ENCODE data around the gene ROR1.

ROR1 gene

GRCh38 chr1:63983391-63984256 is 209.8 kb downstream of the ROR1 start:
- no peak for DNase-seq (ENCODE audit: low read depth)
- no peak overlapping the region for H3K4me3 ChIP-seq (ENCODE audit: low read depth, low read length)
- TF ChIP-seq CTCF (IDR thresholded peaks at IDR 0.05; ENCODE audit: low read depth, low read length) (no peak), POLR2A (IDR thresholded peaks at IDR 0.05; ENCODE audit: extremely low read depth, insufficient read length) (no peak), MAX (IDR thresholded peaks at IDR 0.05; ENCODE audit: low read depth, low read length) (no peak), MYC (IDR thresholded peaks at IDR 0.05; ENCODE audit: low read depth, low read length) (no peak)

DNA sequence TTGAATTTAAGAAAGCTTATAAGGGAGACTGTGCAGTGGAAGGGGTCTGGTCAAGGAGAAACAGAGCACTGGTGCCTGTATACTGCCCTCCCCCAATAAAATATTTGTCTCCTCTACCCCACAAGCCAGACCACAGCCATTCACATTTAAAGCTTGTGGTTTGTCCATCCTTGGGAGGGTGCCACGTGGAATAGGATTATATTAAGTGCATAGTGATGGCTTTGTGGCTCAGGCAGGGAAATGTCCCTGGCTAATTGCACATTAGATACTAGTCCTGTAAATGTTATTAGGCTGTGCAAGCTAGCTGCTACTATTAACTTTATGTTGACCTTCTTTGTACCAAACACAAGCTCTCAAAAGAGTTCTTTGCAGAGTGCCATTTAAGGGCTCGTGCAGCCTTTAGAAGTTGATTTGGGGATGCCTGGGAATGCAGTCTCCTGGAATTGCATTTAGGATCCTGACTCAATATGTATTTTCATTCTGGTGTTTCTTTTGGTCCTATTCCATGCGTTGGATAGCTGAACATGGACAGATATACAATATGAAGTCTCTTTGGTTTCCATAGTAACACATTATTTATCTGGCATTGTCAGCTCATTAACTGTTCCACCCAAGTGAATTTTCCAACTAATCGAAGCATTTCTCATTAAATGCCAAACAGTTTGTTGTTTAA is 210.6 kb downstream of the ROR1 start:
- TF ChIP-seq POLR2A (IDR thresholded peaks at IDR 0.05; ENCODE audit: extremely low read depth, insufficient read length): no peak
- no peak for TF ChIP-seq MAX (IDR thresholded peaks at IDR 0.05; ENCODE audit: low read depth, low read length)
- no peak for TF ChIP-seq CTCF (IDR thresholded peaks at IDR 0.05; ENCODE audit: low read depth, low read length)
- no peak for TF ChIP-seq MYC (IDR thresholded peaks at IDR 0.05; ENCODE audit: low read depth, low read length)
- no peak overlapping the region for H3K4me3 ChIP-seq (ENCODE audit: low read depth, low read length)
- DNase-seq (ENCODE audit: low read depth): no peak

DNA sequence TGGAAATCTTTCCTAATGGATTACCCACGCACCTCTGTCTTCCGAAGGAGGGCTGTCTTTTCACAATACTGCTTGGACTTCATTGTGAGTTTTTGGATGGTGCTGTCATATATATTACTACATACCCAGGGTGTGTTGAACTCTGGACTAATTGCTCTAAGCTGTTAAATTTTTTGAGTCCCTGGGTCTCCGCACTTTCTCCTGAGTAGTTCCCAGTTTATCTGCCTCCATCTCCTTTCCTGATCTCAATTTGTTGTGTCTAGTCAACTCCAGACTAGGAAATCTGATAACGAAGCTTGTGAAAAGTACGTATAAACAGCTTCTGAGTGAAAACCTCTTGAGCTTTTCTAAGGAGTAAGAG is 211.1 kb downstream of the ROR1 start:
- no peak for DNase-seq (ENCODE audit: low read depth)
- H3K4me3 ChIP-seq (ENCODE audit: low read depth, low read length): no peak overlapping the region
- TF ChIP-seq MYC (IDR thresholded peaks at IDR 0.05; ENCODE audit: low read depth, low read length) (no peak), CTCF (IDR thresholded peaks at IDR 0.05; ENCODE audit: low read depth, low read length) (no peak), MAX (IDR thresholded peaks at IDR 0.05; ENCODE audit: low read depth, low read length) (no peak), POLR2A (IDR thresholded peaks at IDR 0.05; ENCODE audit: extremely low read depth, insufficient read length) (no peak)

DNA sequence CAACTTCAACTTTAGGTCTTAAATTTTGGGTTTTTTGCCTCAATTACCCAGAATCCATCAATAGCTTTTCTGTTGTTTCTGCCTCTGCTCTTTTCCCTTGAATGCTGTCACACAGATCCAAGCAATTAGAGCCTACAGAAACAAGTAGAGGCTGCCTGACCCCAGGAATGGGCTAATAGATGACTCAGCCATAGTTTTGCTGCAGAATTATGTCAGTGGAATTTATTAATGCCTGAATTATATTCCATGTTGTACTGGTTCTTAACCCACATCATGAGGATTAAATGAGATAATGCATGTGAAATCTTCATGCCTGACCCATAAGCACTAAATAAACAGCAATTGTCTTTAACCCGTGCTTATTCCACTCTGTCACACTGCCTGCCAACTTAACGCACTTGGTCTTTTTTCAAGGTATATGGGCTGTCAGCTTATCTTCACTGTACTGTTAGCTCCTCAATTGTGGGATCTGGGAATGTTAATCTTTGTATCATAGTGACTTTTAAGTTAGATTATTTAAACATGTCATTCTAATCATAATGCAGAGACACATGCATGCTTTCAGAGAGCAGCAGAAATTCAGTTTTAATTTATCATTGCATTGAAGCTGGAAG is 213.3 kb downstream of the ROR1 start:
- DNase-seq (ENCODE audit: low read depth): no peak
- no peak overlapping the region for H3K4me3 ChIP-seq (ENCODE audit: low read depth, low read length)
- TF ChIP-seq MYC (IDR thresholded peaks at IDR 0.05; ENCODE audit: low read depth, low read length): no peak
- no peak for TF ChIP-seq POLR2A (IDR thresholded peaks at IDR 0.05; ENCODE audit: extremely low read depth, insufficient read length)
- no peak for TF ChIP-seq MAX (IDR thresholded peaks at IDR 0.05; ENCODE audit: low read depth, low read length)
- no peak for TF ChIP-seq CTCF (IDR thresholded peaks at IDR 0.05; ENCODE audit: low read depth, low read length)

DNA sequence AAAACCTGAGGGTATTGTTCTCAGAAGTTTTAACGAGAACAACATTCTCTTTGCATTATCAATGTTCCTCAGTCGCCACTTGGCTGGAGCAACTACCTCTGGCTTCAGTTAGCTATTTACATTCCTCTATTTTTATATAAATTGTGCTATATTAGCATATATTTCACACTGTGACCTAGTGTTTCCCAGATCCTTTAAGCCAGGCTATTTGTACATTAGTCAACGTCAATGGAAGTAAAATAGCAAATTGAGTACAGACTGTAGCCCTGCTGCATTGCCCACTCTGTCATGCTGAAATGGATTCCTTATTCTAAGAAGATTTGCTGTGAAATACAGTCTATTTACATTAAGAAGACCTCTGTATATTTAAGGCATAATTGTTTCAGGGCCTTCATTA is 213.8 kb downstream of the ROR1 start:
- no peak overlapping the region for H3K4me3 ChIP-seq (ENCODE audit: low read depth, low read length)
- no peak for DNase-seq (ENCODE audit: low read depth)
- TF ChIP-seq MAX (IDR thresholded peaks at IDR 0.05; ENCODE audit: low read depth, low read length) (no peak), MYC (IDR thresholded peaks at IDR 0.05; ENCODE audit: low read depth, low read length) (no peak), POLR2A (IDR thresholded peaks at IDR 0.05; ENCODE audit: extremely low read depth, insufficient read length) (no peak), CTCF (IDR thresholded peaks at IDR 0.05; ENCODE audit: low read depth, low read length) (no peak)
